Upper lobe of right lung (tissue), 1 donor: ENCODE data around the gene ABLIM3. TPM values are rescaled to one million over a fixed set of nuclear protein-coding genes. Genes with fewer than 3 reads are reported as not detected.

Experiments used
- ATAC-seq: fragments of 200-7000 bp; cut with Tn5 transposase; one replicate; pipeline ENCODE4 v1.9.1; 2020; ENCODE audit warnings: mild to moderate bottlenecking, moderate library complexity
- DNase-seq: peaks from one replicate; pipeline ENCODE4 v3.0.0-alpha.2; 2020
- H3K27ac ChIP-seq: fragments of 200-600 bp; one replicate; pipeline ENCODE4 v1.8.0; 2022
- H3K27me3 ChIP-seq: fragments of 200-600 bp; one replicate; pipeline ENCODE4 v1.8.0; 2022; ENCODE audit warnings: mild to moderate bottlenecking
- H3K36me3 ChIP-seq: fragments of 200-600 bp; one replicate; pipeline ENCODE4 v1.8.0; 2022
- H3K4me1 ChIP-seq: fragments of 200-600 bp; one replicate; pipeline ENCODE4 v1.8.0; 2022
- H3K4me3 ChIP-seq: fragments of 200-600 bp; one replicate; pipeline ENCODE4 v1.8.0; 2022; ENCODE audit warnings: mild to moderate bottlenecking
- H3K9me3 ChIP-seq: fragments of 200-600 bp; one replicate; pipeline ENCODE4 v1.8.0; 2022
- intact Hi-C: fragments of 100-400 bp; cut with DNase I; formaldehyde crosslinking; loops from one replicate; pipeline ENCODE4 v1.11.0; 2022
- total RNA-seq: library from RNA; stranded (reverse); fragmentation: NEBNext Ultra II Directional; extraction: Animal tissue kit (Norgen Biotek cat#: 25700); gene quantifications from one replicate; pipeline ENCODE4 v1.2.1, GENCODE V29; 2021
- TF ChIP-seq, protein P1 (sequence below): fragments of 200-600 bp; IDR thresholded peaks from one replicate; pipeline ENCODE4 v1.8.0; 2022; ENCODE audit warnings: antibody characterized with exemption
- donor health status: DM: no; HTN: yes; CAD: no; lungs with severe emphysema.

The ABLIM3 gene
- total RNA-seq, 1 donor from 2014 or later, result 31.9 TPM

DNA sequence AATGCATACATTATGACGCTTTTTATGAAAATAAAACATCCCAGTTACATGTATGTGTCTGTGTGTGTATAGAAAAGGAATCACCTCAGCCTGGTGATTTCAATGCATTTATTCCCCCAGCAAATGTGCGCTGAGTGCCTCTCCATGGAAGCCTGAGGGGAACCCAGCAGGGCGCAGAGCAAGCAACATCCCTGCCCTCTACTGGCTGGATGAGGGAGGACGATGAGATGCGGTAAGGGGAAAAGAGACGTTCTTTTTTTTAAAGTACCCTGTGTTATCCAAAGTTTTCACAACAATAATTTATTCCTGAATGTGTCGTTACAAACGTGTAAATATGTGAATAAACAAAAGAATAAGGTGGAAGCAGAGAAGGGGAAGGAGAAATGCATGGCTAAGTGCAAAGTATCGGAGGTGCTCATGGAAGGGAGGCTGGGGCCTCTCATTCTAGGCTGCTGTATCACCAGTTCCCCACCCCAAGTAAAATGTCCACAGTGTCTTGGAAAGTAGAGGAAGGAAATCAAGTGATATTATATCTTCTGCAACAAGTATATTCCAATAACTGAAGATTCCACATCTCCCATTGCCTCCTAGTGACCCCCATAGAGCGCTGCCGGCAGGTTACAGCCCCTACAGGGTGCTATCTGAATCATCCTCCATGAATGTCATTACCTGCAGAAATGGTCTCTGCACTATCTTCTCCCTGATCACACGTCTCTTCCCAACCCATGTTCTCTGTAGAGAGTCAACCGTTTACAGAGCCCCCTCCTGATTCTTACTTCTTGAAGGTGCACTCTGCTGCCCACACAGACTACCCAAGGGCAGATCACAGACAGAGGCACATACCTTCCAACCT, 13.0 kb upstream of the ABLIM3 start:
- H3K4me3 ChIP-seq, result no peak overlapping the region
- H3K4me1 ChIP-seq, result peaks cover 3% of the 10 kb centered on the region
- intact Hi-C loops, result no loop called here
- no peaks in the 10 kb centered on the region for H3K36me3 ChIP-seq
- no peaks in the 10 kb centered on the region for H3K27me3 ChIP-seq
- ATAC-seq (peak; percentile 78), DNase-seq (no peak)
- H3K9me3 ChIP-seq, result no peaks in the 10 kb centered on the region
- no peak overlapping the region for H3K27ac ChIP-seq
- TF ChIP-seq, protein P1, sequence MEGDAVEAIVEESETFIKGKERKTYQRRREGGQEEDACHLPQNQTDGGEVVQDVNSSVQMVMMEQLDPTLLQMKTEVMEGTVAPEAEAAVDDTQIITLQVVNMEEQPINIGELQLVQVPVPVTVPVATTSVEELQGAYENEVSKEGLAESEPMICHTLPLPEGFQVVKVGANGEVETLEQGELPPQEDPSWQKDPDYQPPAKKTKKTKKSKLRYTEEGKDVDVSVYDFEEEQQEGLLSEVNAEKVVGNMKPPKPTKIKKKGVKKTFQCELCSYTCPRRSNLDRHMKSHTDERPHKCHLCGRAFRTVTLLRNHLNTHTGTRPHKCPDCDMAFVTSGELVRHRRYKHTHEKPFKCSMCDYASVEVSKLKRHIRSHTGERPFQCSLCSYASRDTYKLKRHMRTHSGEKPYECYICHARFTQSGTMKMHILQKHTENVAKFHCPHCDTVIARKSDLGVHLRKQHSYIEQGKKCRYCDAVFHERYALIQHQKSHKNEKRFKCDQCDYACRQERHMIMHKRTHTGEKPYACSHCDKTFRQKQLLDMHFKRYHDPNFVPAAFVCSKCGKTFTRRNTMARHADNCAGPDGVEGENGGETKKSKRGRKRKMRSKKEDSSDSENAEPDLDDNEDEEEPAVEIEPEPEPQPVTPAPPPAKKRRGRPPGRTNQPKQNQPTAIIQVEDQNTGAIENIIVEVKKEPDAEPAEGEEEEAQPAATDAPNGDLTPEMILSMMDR, result peak; percentile 69

DNA sequence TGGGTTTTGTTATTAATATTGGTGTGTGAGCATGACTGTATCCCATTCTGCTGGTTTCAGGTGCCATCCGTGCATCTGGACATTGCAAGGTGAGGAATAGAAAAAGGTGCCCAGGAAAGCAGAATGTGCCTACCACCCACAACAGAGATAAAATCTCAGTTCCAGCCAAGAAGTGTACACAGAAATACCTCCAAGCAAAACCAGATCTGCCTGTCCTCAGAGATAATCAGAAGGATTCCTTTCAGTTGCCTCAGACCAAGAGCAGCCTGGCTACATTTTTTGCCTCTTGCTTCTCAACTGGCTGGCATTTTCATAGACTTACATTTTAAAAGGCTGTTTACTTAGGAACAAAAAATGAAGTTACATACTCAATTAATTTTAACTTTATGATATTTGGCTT, 12.1 kb upstream of the ABLIM3 start:
- intact Hi-C loops, result no loop called here
- ATAC-seq (no peak), DNase-seq (no peak)
- Histone ChIP-seq H3K4me1 (peaks cover 6% of the 10 kb centered on the region), H3K9me3 (no peaks in the 10 kb centered on the region), H3K27me3 (no peaks in the 10 kb centered on the region), H3K4me3 (no peak overlapping the region), H3K27ac (no peak overlapping the region), H3K36me3 (no peaks in the 10 kb centered on the region)
- TF ChIP-seq, protein P1, result no peak

DNA sequence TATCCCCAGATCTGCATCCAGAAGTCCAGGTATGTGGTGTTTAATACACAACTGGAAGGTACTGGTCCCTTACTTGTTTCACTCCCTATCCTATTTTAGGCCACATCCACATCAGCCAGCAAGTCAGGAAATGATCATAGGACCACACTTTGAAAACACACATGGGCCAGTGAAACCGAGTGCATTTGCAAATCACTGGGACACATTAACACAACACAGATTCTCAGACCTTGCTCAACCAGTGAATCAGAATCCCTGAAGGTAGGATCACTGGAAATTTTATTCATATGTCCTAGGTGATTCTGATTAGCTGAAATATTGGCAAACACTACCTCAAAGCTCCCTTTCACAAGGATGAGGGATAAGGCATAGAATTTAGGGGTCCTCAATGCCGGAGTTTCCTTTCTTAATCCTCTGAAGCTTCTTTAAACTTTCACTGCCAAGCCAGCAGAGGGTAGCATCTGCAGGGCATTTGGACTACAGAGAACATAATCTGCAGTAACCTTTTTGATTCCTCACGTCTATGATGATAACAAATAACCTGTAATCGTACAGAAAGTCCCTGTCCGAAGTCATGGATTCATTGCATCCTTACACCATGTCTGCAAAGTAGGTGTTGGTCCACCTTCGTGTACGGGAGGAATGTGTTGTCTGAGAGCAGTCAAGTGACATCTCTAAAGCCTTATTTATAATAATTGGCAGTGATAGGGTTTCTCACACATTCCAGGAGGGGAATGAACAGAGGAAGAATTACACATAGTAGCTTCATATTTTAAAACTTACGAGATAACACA, 11.0 kb upstream of the ABLIM3 start:
- no peak for DNase-seq
- H3K36me3 ChIP-seq, result no peaks in the 10 kb centered on the region
- TF ChIP-seq, protein P1, result peak; percentile 35
- no peaks in the 10 kb centered on the region for H3K9me3 ChIP-seq
- H3K4me1 ChIP-seq, result peaks cover 18% of the 10 kb centered on the region
- H3K27me3 ChIP-seq, result no peaks in the 10 kb centered on the region
- ATAC-seq, result no peak
- H3K27ac ChIP-seq, result no peak overlapping the region
- H3K4me3 ChIP-seq, result no peak overlapping the region
- intact Hi-C loops, result no loop called here

DNA sequence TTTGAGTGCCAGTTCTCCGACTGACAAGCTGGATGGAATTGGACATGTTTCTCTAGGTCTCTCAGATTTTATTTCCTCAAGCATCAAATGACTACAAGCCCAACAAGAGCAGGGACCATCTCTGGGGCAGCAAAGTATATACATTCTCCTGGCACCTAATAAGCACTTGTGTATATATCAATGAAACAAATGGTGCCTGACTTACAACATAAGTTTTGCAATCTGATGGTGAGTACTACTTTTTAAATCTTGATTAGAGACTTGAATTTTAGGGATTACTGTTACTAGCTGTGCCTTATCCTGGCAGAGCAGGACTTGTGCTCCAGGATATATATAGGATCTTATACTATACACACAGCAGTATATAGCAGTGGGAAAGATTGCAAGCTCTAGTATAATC, 8.8 kb upstream of the ABLIM3 start:
- H3K36me3 ChIP-seq, result no peaks in the 10 kb centered on the region
- H3K27me3 ChIP-seq, result no peaks in the 10 kb centered on the region
- H3K27ac ChIP-seq, result no peak overlapping the region
- H3K4me1 ChIP-seq, result peaks cover 18% of the 10 kb centered on the region
- ATAC-seq (no peak), DNase-seq (no peak)
- H3K9me3 ChIP-seq, result no peaks in the 10 kb centered on the region
- H3K4me3 ChIP-seq, result no peak overlapping the region
- intact Hi-C loops, result no loop called here
- TF ChIP-seq, protein P1, result no peak

DNA sequence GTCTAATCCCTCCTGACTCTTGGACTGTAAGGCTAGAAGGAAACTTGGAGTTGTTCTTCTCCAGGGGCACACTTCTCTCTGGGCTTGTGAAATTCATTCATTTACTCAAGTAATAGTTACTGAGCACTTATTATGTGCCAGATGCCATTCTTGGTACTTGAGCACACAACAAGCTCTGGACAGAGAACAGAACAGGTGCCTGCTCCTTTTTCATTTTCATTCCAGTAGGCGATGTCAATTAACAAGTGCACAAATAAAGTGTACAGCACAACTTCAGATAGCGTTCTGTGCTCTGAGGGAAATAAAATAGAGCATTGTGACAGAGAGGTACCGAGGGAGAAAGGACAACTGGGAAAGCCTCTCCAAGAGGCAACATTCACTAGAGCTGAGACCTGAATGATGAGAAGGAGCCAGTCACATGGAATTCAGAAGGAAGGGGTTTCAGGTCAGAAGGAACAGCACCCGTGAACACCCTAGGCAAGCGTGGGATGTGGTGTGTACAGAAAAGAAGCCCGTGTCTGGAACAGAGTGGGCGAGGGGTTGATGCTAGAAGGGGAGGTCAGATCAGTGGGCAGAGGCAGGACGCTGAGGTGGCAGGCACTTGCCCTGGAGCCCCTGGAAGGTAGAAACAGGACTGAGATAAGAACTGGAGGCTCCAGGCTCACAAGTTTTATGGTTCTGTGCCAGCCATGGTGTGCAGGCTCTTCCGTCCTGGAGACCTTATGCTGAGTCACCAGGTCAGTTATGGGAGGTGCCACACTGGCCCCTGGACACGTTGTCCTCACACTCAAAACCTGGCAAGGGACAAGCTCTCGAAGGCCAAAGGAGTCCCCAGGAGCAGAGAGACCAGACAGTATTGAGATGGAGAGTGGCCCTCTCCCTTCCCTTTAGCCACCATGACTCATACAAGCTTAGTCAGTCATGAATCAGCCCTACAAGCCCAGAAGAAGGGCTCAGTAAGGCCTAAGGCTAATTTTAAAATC, 7.2 kb upstream of the ABLIM3 start:
- Histone ChIP-seq H3K27ac (no peak overlapping the region), H3K36me3 (no peaks in the 10 kb centered on the region), H3K27me3 (no peaks in the 10 kb centered on the region), H3K4me1 (peaks cover 18% of the 10 kb centered on the region), H3K9me3 (no peaks in the 10 kb centered on the region), H3K4me3 (no peak overlapping the region)
- intact Hi-C loops, result no loop called here
- DNase-seq (no peak), ATAC-seq (peak; percentile 79)
- TF ChIP-seq, protein P1, result no peak
